ENCODE data around the gene CSK.

- TF ChIP-seq CTCF (IDR thresholded peaks at IDR 0.05) (no peak), ZFX (IDR thresholded peaks at IDR 0.05; ENCODE audit: borderline replicate concordance) (no peak)
Measured at GRCh38 chr15:74732846-74733245, 49.0 kb upstream of the CSK start.

Measured in 22Rv1 (cell line).